Mucosa of descending colon (tissue), 3 donors: ENCODE results near the gene TTYH3. TPM values are rescaled to one million over a fixed set of nuclear protein-coding genes. Genes with fewer than 3 reads are reported as not detected.
A peak's percentile ranks its signal among the peaks of the same experiment; 100 is the strongest.

Source experiments
- ATAC-seq: fragments of 200-7000 bp; cut with Tn5 transposase; one replicate; pipeline ENCODE4 v1.9.1; 2020; ENCODE audit warnings: mild to moderate bottlenecking, moderate library complexity
- DNase-seq, 3 donors: peaks; one replicate each; pipeline ENCODE4 v3.0.0-alpha.2; 2020
- H3K36me3 ChIP-seq: fragments of 200-600 bp; one replicate; pipeline ENCODE4 v1.8.0; 2021; ENCODE audit warnings: low read depth, mild to moderate bottlenecking
- H3K4me1 ChIP-seq: fragments of 200-600 bp; one replicate; pipeline ENCODE4 v1.8.0; 2021; ENCODE audit warnings: low read depth, mild to moderate bottlenecking
- H3K4me3 ChIP-seq: fragments of 200-600 bp; one replicate; pipeline ENCODE4 v1.8.0; 2021; ENCODE audit warnings: mild to moderate bottlenecking
- H3K9me3 ChIP-seq: fragments of 200-600 bp; one replicate; pipeline ENCODE4 v1.8.0; 2021; ENCODE audit warnings: mild to moderate bottlenecking
- CTCF ChIP-seq: fragments of 200-600 bp; IDR thresholded peaks from one replicate; pipeline ENCODE4 v1.8.0; 2022; ENCODE audit warnings: antibody characterized with exemption, mild to moderate bottlenecking
- intact Hi-C, 2 donors: fragments of 100-400 bp; cut with DNase I in 1 of 2; cut with micrococcal nuclease in 1 of 2; formaldehyde crosslinking; loops; one replicate each; pipeline versions ENCODE4 v1.11.0 to v1.11.1; 2022; cut with DNase I, micrococcal nuclease
- total RNA-seq, 3 donors: library from RNA; stranded (reverse); fragmentation: NEBNext Ultra II Directional in 2 of 3; extraction: Animal tissue kit (Norgen Biotek cat#: 25700) in 2 of 3; gene quantifications; one replicate each; pipeline versions ENCODE4 v1.2.1 to v1.2.4, GENCODE V29; 2021 to 2023
- donor health status: DM: no; HTN: no; CAD: no; lungs with moderate emphysema.
- donor health status: DM: no; HTN: no; CAD: no.
- donor health status: DM: no; HTN: yes; CAD: no.

Gene TTYH3
- total RNA-seq, 3 donors from 2014 or later: 23.4 to 63.7 (median 32.1) TPM

GRCh38 chr7:2663121-2663886 is 31.5 kb downstream of the TTYH3 start:
- intact Hi-C loops: no loop called here
- ATAC-seq (peak; percentile 37), DNase-seq (peak in 1 of 3 donors; percentile 50)
- no peak overlapping the region for H3K4me3 ChIP-seq
- peaks cover 16% of the 10 kb centered on the region for H3K4me1 ChIP-seq
- H3K36me3 ChIP-seq: no peaks in the 10 kb centered on the region
- H3K9me3 ChIP-seq: no peaks in the 10 kb centered on the region
- no peak for TF ChIP-seq CTCF

GRCh38 chr7:2663960-2664359 is 32.2 kb downstream of the TTYH3 start:
- intact Hi-C loops: no loop called here

DNA sequence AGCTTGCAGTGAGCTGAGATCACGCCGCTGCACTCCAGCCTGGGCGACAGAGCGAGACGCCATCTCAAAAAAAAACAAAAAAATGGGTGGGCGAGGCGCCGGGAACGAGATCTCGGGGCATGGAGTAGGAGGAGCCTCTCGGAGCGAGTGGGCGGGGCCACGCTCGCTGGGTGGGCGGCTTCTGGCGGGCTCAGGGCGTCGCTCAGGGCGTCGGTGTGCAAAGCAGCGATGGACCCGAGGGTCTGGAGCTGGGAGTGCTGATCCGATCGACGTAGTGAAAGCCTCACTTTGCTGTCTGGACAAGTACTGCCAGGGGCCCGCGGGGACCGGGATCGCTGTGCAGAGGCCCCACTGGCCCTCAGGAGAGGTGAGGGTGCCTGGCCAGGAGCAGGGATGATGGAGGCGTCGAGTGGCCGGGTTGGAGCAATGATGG is 33.6 kb downstream of the TTYH3 start:
- ATAC-seq (no peak), DNase-seq (peak in 1 of 3 donors; percentile 48)
- no peak for TF ChIP-seq CTCF
- Histone ChIP-seq H3K9me3 (no peaks in the 10 kb centered on the region), H3K4me3 (no peak overlapping the region), H3K4me1 (peaks cover 16% of the 10 kb centered on the region), H3K36me3 (no peaks in the 10 kb centered on the region)
- intact Hi-C loops: no loop called here

More at GRCh38 chr7:2663960-2664359, 32.2 kb downstream of the TTYH3 start:
- Histone ChIP-seq H3K9me3 (no peaks in the 10 kb centered on the region), H3K36me3 (no peaks in the 10 kb centered on the region), H3K4me1 (peaks cover 16% of the 10 kb centered on the region), H3K4me3 (no peak overlapping the region)
- no peak for DNase-seq
- no peak for TF ChIP-seq CTCF
- ATAC-seq: no peak

DNA sequence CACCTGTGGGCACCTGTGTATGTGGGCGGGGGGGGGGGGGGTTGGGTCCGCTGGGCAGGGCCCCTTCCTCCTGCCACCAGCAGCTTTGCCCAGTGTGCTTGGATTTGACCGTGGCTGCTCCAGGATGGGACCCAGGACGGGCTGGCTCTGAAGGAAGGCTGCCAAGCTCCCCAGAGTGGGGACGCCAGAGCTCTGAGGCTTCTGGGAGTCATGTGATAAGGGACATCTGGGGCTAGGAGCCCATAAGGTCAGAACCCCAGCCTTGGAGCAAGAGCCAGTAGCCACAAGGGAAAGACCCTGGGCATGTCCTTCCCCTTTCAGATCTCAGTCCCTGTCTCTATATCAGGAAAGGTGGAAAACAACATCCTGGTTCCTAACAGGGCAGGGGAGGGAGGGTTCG is 34.4 kb downstream of the TTYH3 start:
- no peak for TF ChIP-seq CTCF
- peak; percentile 3 for ATAC-seq
- no peak overlapping the region for H3K4me3 ChIP-seq
- no peak for DNase-seq
- H3K9me3 ChIP-seq: no peaks in the 10 kb centered on the region
- H3K36me3 ChIP-seq: no peaks in the 10 kb centered on the region
- intact Hi-C loops: no loop called here
- peaks cover 16% of the 10 kb centered on the region for H3K4me1 ChIP-seq

DNA sequence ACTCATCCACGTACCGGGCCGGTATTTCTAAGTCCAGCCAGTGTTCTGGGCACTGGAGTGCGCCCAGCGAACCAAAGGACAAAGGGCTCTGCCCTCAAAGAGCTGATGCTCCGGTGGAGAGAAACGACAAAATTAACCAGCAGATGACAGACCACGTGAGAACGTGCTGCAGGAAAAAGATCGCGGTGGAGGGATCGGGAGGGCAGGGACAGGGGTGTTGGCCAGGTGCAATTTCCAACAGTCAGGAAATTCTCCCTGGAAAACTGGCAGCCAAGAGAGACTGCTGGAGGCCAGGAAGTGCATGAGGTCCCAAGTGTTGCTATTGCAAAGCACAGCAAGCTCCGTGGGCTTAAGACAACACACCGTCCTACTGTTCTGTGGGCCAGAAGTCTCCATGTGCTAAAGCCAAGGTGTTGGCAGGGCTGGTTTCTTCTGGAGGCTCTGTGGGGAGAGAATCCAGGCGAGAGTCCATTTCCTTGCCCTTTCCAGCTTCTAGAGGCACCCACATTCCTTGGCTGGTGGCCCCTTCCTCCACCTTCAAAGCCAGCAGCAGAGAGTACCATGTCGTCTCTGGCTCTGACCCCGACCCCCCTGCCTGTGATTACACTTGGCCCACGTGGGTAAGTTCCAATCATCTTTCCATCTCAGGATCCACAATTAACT is 34.9 kb downstream of the TTYH3 start:
- DNase-seq: peak in 2 of 3 donors; percentile 38 to 50
- no peaks in the 10 kb centered on the region for H3K9me3 ChIP-seq
- no peak for TF ChIP-seq CTCF
- H3K4me1 ChIP-seq: peaks cover 16% of the 10 kb centered on the region
- H3K4me3 ChIP-seq: no peak overlapping the region
- intact Hi-C loops: no loop called here
- ATAC-seq: peak; percentile 58
- no peaks in the 10 kb centered on the region for H3K36me3 ChIP-seq
